ENCODE measurements around the gene WDR54. TPM values are rescaled to one million over a fixed set of nuclear protein-coding genes. Genes with fewer than 3 reads are reported as not detected.

The WDR54 gene, protein sequence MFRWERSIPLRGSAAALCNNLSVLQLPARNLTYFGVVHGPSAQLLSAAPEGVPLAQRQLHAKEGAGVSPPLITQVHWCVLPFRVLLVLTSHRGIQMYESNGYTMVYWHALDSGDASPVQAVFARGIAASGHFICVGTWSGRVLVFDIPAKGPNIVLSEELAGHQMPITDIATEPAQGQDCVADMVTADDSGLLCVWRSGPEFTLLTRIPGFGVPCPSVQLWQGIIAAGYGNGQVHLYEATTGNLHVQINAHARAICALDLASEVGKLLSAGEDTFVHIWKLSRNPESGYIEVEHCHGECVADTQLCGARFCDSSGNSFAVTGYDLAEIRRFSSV
- total RNA-seq: 38.7 TPM

DNA sequence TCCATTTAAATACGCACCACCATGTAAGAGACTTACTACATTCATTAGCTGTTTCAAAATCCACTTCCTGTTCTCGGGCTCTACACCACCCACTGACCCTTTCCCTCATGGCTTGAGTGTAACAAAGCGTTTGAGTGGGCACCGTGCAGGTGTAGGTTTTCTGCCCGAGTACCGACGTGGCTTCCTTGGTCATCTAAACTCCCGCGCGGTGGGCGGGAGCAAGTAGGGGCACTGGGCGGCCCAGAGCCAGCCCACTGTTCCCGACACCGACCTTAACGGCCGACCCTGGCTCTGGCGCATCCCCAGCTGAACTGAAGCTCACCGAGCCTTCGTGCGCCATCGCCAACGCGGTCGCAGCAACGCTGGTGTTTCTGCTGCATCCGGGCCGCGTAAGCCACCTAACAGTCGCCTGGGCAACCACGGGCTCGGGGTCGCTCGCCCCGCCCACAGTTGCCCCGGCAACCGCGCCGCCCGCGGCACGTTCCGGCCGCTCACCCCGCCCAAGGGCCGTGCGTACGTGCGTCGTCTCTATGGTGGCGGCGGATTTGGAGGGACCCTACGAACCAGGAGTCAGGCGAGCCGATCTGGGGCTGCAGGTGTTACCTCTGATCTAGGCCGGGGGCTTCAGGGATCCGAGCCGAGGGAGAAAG is at the start of gene WDR54, which contains the start of gene C2orf81:
Gene WDR54, plus strand, starts transcription at position 510 of the 650 bp plus-strand sequence. CDS start 424 bp downstream, outside the sequence.
Gene C2orf81, minus strand, starts transcription at position 399 of the 650 bp plus-strand sequence. Its CDS starts 59 bp downstream, at position 340.
- DNase-seq (ENCODE audit: low spot score in 2 of 2) (peak; percentile 82 to 90), FAIRE-seq (no peak)

DNA sequence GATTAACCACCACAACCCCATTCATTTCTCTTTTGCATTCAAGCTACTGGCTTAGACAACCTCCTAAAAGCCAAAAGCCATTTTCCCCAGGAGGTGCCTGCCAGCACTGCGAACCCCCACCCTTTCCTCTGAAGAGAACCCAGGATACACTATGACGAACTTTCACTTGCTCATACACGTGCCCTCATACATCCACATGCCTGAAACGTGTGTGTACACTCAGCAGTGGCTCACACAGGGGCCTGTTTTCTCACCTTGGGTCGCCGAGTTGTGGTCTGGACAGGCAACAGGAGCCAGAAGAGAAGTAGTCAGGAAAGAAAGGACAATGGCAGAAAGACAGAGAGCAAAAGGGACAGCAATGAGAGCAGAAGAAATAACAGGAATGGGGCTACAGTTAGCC is 48.9 kb upstream of the WDR54 start:
- no peak for FAIRE-seq
- DNase-seq (ENCODE audit: low spot score in 2 of 2): no peak

DNA sequence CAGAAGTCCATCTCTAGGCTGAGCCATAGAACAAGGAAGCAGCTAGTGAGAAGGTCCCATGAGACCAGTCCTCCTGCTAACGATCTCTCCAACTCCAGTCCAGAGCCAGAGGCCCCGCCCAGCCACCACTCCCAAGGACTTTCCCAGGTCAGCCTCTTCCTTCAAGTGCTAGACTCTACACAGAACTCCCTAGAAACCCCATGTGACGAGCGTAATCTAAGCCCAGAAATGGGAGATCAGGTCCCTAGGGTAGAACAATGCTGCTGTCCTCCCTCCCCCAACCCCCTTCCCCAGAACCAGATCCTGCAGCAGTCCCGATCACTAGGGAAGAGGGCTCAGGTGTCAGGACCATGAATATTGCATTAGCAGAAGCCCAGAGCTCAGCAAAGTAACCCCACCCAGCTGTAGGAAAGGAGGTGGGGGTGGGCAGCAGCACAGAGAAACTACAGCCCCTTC is 48.3 kb upstream of the WDR54 start:
- no peak for DNase-seq (ENCODE audit: low spot score in 2 of 2)
- no peak for FAIRE-seq

DNA sequence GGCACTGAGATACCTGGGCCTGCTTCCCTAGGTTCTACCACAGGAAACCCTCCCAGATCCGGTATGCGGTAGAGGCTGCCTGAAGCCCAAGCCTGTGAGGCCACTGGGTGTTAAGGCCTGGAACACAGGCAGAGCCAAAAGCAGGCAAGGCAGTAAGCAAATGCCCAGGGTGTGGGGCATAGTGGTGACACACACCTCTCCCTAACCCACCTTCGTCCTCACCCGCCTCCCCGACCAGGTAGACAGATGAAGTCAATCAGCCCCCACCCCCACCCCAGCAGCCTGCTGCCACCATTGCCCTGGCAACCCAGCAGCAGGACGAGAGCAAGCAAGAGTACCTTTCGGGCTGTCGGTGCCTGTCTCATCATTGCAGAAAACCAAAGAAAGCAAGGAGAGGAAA is 47.5 kb upstream of the WDR54 start:
- DNase-seq (ENCODE audit: low spot score in 2 of 2) (no peak), FAIRE-seq (no peak)

DNA sequence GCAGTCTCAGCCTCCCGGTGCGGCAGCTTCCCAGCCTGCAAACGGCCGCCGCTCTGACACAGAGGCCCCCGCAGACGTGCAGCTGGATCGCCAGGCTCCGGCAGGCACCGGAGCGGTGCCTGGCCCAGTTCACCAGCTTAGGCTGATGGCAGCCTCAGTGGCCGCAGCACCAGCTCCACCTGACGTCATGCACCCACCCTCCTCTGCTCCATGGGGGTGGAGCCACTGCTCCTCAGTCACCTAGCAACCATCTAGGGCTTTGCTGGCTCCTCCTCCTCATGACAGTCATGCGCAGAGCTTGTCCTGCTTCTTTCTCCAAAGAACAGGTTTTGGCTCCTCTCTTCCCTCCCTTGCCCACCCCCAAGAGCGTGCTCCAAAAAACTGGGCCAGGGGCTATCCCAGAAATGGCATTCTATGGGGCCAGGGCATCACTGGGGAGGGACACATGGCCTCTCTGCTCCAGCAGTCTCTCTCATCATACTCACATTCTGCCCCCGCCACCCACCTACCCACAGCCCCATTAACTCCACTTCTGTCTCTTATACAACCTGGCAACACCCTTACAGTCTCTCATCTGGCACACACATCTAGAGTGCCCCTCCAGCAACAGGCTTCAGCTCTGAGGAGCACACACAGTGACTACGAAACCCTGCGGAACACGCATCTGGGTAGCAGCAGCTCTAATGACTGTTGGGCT is 46.9 kb upstream of the WDR54 start:
- FAIRE-seq: peak; percentile 67
- DNase-seq (ENCODE audit: low spot score in 2 of 2): peak; percentile 80 to 96

DNA sequence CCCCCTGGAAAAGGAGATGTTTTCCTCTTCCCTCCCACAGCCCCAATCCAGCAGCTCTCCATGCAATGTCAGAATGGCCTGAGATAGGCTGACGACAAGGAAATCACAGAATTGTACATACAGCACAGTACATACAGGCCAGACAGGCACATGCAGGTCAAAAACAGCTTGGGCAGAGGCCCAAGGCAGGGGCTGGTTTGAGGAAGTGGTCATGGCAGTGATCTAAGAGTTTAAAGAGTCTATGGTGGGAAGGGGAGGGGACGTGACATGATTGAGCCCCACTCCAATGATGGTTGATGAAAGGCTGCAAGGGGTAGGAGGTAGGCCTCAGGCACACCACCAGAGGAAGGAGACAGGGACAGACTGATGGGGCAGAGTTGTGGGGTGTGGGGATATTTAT is 45.7 kb upstream of the WDR54 start:
- DNase-seq (ENCODE audit: low spot score in 2 of 2) (no peak), FAIRE-seq (no peak)

DNA sequence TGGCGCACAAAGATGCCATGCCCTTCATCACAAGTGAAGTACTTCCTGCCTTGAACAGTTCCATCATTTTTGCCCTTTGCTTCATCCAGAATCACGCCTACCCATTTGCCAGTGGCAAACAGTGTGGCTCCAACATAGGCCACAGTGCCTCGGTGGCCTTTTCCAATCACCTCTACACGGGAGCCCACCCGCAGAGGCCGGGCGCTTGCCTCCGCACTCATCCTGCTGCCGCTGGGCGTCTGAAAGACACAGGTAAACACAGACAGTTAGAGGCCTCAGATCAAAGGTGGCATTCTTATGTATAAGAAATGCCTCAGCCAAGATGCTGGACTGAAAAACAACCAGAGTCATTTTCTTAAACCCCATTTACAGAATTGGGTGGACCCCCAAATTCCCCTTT is 43.5 kb upstream of the WDR54 start:
- DNase-seq (ENCODE audit: low spot score in 2 of 2): no peak
- FAIRE-seq: no peak

DNA sequence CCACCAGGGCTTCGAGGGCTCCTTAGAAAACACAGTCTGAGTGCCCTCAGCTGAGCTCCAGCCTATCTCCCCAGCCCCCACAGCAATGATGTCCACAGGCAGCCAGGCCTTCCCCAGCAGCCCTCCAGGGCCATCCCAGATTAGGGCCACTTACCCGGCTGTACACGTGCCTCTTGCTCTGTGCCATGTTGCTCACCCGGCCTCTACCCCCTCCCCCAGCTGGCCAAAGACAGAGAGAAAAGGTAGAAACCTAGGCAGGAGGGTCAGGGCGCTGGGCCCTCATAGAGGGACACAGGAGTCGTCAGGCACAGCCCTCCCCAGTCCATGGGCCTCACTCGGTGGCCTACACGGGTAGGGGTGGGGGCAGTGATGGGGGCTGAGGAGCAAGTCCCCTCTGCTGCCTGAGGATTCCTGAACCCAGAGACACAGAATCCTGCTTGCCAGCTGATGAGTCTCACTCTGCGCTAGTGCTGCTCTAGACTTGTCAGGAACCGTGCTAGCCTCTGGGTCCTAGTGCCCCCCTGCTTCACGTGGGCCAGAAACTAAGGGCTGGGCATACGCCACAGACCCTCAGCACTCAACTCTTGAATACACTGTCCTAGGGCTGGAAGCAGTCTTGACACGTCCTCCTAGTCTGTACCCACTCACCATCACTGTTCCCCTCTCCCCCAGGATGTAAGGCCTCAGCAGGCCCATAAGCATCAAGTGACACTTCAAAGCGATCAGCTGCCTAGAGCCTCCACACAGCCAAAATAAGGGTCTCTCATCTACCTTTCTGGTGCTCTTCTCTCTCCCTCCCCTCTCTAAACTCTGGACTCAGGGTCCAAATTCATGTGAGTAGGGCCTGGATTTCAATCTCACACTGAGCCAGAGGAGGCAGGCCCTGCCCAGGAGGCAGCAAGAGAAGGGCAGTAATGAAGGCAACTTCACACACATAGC is 41.4 kb upstream of the WDR54 start, which contains the start of gene DCTN1:
Gene DCTN1, minus strand, starts transcription at position 461 of the 939 bp plus-strand sequence. Its CDS starts 274 bp downstream, at position 187.
- DNase-seq (ENCODE audit: low spot score in 2 of 2) (peak in 1 of 2 donors; percentile 69), FAIRE-seq (no peak)

DNA sequence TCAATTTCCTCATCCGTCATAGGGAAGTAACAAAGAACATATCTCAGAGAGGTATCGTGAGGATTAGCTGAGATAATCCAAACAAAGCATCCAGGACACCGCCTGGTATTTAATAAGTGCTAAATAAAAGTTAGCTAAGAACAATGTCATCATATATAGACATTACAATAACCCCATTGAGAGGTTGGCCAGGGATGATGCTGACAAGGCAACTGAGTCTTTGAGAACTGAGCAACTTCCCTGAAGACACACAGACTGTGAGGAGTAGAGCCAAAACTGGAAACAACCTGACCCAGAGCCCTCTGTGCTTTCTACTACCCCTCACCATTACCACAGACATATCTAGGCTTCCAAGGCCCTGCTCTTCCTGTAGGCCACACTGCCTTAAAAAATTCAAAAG is 39.8 kb upstream of the WDR54 start:
- no peak for FAIRE-seq

DNA sequence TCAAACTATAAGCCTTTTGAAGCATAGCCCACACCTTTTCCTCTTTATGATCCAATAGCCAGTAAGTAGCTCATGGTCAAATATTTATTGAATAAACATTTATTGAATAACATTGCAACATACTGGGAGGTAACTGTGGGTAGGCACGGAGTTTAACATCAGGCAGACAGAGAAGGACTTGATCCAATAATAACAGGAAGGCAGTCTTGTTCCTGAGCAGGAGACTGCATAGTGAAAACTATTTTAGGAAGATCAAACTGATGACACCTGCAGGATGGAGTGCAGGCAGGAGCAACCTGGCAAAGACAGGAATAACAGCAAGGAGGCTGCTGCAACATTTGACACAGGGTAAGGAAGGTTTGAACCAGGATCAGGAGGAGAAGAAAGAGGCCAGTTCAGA is 38.3 kb upstream of the WDR54 start:
- DNase-seq (ENCODE audit: low spot score in 2 of 2) (no peak), FAIRE-seq (no peak)

More for the DNA sequence above, 39.8 kb upstream of the WDR54 start:
- DNase-seq (ENCODE audit: low spot score in 2 of 2): no peak

DNA sequence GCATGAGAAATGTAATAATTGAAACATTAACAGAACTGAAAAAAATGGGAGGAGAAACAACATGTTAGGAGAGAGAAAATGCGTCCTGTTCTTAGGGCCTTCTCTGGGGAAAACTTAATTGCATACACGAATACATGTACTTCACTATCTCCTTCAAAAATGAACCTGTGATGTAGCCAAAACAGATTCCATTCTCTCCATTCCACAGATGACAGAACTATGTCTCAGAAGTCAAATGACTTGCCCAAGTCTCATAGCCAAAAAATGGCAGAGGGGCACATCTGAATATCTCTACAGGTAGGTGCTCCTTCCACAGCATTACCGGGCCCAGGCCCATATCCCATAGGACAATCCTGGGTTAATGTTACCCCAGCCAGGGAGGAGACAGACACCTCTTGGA is 37.5 kb upstream of the WDR54 start:
- FAIRE-seq (no peak), DNase-seq (ENCODE audit: low spot score in 2 of 2) (no peak)

DNA sequence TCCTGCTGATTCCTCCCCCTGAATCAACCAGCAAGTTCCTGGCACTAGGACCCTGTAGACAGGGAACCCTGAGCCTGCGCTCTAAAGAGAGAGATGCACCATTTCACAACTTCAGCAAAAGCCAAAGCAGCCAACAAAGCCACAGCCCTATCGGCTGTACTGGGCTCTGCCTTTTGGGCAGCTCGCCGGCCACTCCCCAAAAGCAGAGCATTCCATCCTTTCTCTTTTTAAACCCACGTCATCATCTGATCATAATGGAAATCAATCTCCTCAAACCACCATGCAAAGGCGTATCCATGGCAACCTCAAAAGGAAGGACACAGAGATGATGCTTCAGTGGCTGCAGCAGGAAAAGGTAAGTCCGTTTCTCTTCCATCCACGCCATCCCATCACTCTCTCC is 36.1 kb upstream of the WDR54 start:
- no peak for DNase-seq (ENCODE audit: low spot score in 2 of 2)
- FAIRE-seq: no peak

DNA sequence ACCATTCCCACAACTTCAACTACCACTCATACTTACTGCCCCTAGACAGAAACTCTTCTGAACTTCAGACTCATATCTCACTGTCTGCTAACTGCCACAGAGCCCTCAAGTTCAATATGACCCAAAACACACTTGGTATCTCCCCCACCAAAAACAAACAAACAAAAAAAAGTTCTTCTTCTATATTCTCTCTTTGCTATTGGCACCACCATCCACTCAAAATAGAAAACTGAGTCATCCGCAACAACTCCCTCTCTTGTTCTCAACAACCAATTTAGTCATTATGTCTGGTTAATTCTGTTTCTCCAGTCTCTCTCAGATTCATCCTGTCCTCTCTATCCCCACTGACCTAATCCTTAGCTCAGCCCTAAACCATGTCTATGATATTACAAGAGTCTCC is 34.2 kb upstream of the WDR54 start:
- DNase-seq (ENCODE audit: low spot score in 2 of 2) (no peak), FAIRE-seq (no peak)

DNA sequence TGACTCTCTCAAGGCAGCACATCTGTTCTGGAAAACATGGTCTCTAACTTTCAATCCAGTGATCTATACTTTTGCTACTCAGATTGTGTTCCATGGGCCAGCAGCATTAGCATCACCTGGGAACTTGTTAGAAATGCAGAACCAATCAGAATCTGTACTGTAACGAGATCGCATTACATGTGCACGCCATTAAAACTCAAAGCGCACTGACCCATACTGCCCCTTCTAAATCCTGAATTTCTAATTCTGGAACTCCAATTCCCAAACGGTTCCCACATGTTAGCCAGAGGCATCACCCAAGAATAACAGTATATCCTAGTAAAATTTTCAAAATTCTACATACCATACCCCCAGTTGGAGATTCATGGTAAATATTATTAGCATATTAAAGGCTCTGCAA is 30.9 kb upstream of the WDR54 start:
- DNase-seq (ENCODE audit: low spot score in 2 of 2): no peak
- FAIRE-seq: no peak

DNA sequence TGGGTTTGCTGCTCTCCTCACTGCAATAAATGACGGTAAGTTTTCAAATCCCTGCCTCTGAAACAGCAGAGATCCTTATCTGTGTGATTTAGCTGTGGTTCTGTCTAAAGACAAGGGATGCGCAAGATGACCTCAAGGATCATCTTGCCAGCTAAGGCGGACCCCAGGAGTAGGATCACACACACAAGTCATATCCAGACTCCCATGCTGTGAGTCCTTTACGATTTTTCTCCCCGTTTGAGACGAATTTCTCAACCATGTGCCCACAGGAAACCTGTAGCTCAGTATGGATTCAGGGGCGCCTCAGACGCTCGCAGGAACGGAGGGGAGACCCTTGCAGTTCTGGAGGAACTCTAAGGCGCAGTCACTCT is 30.3 kb upstream of the WDR54 start:
- FAIRE-seq (no peak), DNase-seq (ENCODE audit: low spot score in 2 of 2) (peak in 1 of 2 donors; percentile 56)

DNA sequence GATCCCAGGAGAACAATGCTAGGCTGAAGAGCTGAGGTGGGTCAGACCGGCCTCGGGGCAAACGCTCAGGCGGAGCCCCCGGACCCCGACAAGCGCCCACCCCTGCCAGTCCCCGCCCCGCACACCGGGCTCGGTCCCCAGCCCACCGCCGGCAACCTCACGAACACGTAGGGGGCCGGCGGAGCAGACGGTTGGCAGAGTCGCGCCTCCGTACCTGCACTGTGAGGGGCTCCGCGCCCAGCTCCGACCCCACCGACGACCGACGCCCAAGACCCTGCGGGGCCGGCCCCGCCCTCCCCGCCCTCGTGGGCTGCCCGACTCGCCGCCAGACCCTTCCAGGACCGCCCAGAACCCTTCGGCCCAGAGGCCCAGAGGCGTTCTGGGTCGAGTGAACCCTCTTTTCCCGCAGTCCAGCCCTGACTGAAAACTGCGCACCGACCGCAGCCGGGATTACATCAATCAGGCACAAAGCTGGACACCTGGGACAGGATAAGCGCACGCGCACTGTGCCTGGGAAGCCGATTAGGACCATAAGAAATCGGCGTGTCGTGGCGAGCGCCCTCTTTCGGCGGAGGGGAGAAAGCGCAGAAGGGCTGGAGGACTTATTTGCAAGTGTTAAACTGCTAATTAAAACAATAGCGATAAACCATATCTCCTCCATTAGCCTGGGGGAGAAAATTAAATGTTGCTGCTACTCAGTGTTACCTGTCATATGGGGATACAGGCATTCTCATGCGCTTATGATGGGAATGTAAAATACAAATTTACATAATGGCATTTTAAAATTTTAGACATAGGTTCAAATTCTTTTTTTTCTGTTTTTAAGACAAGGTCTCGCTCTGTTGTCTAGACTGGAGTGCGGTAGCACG is 29.7 kb upstream of the WDR54 start:
- peak; percentile 21 for FAIRE-seq

DNA sequence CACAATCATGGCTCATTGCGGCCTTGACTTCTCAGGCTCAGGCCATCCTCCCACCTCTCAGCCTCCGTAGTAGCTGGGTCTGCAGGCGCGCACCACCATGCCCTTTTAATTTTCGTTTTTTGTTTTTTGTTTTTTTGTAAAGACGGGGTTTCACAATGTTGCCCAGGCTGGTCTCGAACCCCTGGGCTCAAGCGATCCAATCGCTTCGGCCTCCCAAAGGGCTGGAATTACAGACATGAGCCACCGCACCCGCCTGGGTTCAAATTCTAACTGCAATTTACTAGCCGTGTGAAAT is 29.1 kb upstream of the WDR54 start:
- FAIRE-seq: no peak

More for the DNA sequence above, 29.7 kb upstream of the WDR54 start:
- peak; percentile 88 to 89 for DNase-seq (ENCODE audit: low spot score in 2 of 2)

DNA sequence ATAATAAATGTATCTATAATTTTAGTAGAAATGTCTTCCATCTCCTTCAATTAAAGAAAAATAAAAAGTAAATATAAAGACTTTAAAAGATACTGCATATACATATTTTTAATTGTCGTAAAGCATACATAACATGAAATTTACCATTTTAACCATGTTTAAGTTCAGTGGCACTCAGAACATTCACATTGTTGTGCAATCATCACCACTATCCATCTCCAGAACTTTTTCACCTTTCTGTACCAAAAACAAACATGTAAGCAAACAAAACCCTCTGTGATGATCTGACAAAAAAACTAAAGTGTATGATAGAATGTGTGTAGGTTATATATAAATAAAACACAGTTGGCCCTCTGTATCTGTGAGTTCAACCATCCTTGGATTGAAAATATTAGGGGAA is 28.0 kb upstream of the WDR54 start:
- DNase-seq (ENCODE audit: low spot score in 2 of 2) (no peak), FAIRE-seq (no peak)

More for the DNA sequence above, 29.1 kb upstream of the WDR54 start:
- no peak for DNase-seq (ENCODE audit: low spot score in 2 of 2)

DNA sequence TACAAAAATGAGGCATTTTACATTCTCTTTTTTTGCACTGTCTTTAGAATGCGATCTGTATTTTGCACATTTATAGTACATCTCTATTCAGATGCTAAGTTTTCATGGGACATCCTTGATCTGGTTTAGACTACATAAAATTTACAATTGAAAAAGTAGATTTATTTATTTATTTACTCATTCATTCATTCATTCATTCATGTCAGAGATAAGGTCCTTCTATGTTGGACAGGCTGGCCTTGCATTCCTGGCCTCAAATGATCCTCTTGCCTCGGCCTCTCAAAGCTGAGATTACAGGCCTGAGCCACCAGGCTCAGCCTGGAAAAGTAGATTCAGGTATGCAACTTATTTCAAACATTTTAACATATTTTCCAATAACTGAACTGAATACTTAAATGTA is 25.4 kb upstream of the WDR54 start:
- no peak for FAIRE-seq
- DNase-seq (ENCODE audit: low spot score in 2 of 2): no peak
